ENCODE measurements around the gene PROX2. TPM values are rescaled to one million over a fixed set of nuclear protein-coding genes. Genes with fewer than 3 reads are reported as not detected.

Gene PROX2
- total RNA-seq, 2 donors from 2014 or later: not detected

- no peak for DNase-seq
- ATAC-seq: no peak
- intact Hi-C loops (cut with DNase I): no loop called here
Observed at GRCh38 chr14:74911221-74911620, 35.3 kb upstream of the PROX2 start.

GRCh38 chr14:74910556-74910955, 34.6 kb upstream of the PROX2 start:
- intact Hi-C loops (cut with DNase I): no loop called here
- no peak for DNase-seq
- ATAC-seq: no peak

- intact Hi-C loops (cut with DNase I): loop anchor here in 1 of 2 donors (5.0 kb wide), 1 partner anchor 48 kb away; no protein-coding TSS in a partner anchor
- ATAC-seq (no peak), DNase-seq (no peak)
Observed at GRCh38 chr14:74909911-74910310, 34.0 kb upstream of the PROX2 start.

DNA sequence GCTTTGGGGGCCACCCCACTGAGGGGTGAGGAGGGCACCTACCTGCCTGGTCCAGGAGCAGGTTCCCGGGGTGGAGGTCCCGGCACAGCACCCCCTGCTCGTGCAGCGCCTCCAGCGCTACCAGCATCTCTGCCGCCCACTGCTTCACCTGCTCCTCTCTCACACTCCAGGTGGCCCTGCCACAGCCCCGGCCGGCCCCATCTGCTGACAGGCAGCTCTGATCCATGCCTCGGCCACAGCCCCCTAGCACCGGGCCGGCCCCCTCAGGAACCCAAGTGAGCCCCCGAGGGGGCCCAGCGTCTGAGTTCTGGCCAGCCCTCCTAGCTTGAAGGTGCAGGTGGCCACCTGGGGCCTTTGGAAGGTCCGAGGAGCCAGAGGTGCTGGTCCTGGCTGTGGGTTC, 33.6 kb upstream of the PROX2 start:
- no peak for ATAC-seq

DNA sequence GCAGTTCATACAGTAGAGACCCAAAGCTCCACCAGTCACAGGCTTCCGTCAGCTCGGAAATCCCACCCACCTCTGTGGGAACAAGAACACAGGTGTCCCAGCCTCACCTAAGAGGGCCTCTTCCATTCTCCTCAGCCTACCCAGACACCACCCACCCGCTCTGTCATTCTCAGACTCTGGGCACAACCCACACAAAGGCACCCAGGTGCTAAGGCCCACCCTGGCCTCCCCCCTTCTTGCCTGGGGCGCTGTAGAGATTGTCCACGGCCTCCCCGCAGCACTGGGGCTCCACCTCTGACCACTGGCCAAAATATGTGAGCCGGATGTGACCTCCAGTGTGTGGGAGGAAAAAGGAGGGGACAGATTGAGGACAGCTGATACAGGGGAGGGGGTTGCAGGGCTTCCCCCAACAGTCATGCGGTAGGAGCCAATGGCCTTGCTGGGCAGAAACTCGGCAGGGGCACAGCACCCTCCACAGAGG, 33.0 kb upstream of the PROX2 start:
- intact Hi-C loops (cut with DNase I): loop anchor here in 1 of 2 donors (5.0 kb wide), 1 partner anchor 47 kb away; no protein-coding TSS in a partner anchor
- DNase-seq (no peak), ATAC-seq (no peak)

More for the DNA sequence above, 33.6 kb upstream of the PROX2 start:
- intact Hi-C loops (cut with DNase I): loop anchor here in 1 of 2 donors (5.0 kb wide), 1 partner anchor 47 kb away; no protein-coding TSS in a partner anchor
- no peak for DNase-seq

- intact Hi-C loops (cut with DNase I): loop anchor here in 1 of 2 donors (5.0 kb wide), 1 partner anchor 45 kb away; no protein-coding TSS in a partner anchor
- DNase-seq (no peak), ATAC-seq (no peak)
Observed at GRCh38 chr14:74907744-74908143, 31.8 kb upstream of the PROX2 start.

GRCh38 chr14:74906925-74907521, 31.1 kb upstream of the PROX2 start:
- intact Hi-C loops (cut with DNase I): loop anchor here in 1 of 2 donors (5.0 kb wide), 1 partner anchor 45 kb away; no protein-coding TSS in a partner anchor
- no peak for DNase-seq
- ATAC-seq: peak in 1 of 2 donors; percentile 3

GRCh38 chr14:74905595-74906142, 29.7 kb upstream of the PROX2 start:
- peak; percentile 53 to 61 for ATAC-seq
- intact Hi-C loops (cut with DNase I): loop anchor here in 1 of 2 donors (5.0 kb wide), 1 partner anchor 43 kb away; no protein-coding TSS in a partner anchor
- DNase-seq: peak; percentile 83

GRCh38 chr14:74904635-74905503, 28.9 kb upstream of the PROX2 start:
- ATAC-seq: no peak
- intact Hi-C loops (cut with DNase I): loop anchor here in 1 of 2 donors (5.0 kb wide), 1 partner anchor 43 kb away; no protein-coding TSS in a partner anchor
- DNase-seq: no peak

DNA sequence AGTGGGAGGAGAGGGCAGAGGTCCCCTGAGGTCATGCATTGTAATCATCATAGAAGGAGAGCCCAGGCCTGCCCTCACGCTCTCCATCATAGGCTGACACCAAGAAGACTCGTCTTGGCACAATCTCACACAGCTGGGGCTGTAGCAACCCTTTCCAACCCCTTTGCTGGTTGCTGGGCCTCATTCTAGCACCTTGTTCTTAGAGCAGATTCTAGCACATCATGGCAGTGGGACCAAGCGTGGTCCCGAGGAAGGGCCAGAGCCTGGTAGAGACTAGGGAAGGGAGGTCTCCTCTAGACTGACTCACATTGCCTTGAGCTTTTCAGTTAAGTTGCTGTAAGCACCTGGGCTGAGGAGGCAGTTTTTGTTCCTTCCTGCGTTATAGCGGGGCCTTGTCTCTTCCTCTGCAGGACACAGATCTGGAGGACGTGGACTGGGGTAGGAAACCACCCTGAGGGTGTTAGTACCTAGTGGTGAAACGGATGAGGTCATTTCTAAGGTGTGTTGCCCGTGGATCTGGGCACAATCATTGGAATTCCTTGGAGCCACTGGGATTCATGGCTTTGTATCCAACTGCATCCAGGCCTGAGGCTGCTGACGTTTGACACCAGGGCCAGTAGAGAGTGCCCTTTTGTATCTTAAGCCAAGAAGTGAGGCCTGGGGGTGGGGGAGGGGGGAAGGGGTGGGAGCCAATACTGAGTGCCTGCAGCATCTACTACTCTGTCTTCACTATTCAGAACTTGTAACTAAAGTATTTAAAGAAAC, 27.2 kb upstream of the PROX2 start:
- no peak for ATAC-seq
- intact Hi-C loops (cut with DNase I): no loop called here
- no peak for DNase-seq

GRCh38 chr14:74898694-74899093, 22.7 kb upstream of the PROX2 start:
- ATAC-seq: no peak
- DNase-seq: no peak
- intact Hi-C loops (cut with DNase I): no loop called here

- DNase-seq (no peak), ATAC-seq (no peak)
- intact Hi-C loops (cut with DNase I): no loop called here
Observed at GRCh38 chr14:74898083-74898482, 22.1 kb upstream of the PROX2 start.

GRCh38 chr14:74897642-74898041, 21.7 kb upstream of the PROX2 start:
- intact Hi-C loops (cut with DNase I): no loop called here
- DNase-seq: no peak
- no peak for ATAC-seq

DNA sequence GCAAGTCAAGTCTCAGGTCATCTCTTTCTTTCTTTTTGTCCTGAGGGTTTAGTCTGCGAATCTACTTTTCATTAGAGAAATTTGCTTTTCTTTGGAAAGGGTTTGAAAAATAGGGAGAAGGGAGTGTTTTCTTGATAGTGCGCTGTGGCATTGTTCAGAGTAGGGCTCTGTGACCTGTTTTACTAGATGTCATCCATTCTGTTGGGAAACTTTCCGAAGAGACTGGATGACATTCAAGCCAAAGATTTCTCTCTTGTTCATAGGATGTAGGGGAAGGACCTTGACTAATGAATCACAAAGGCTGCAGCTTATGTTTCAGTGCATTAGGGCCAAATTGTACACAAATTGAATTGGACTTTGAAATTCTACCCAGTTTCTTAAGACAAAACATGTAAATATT, 20.5 kb upstream of the PROX2 start:
- ATAC-seq: no peak
- no peak for DNase-seq
- intact Hi-C loops (cut with DNase I): no loop called here

DNA sequence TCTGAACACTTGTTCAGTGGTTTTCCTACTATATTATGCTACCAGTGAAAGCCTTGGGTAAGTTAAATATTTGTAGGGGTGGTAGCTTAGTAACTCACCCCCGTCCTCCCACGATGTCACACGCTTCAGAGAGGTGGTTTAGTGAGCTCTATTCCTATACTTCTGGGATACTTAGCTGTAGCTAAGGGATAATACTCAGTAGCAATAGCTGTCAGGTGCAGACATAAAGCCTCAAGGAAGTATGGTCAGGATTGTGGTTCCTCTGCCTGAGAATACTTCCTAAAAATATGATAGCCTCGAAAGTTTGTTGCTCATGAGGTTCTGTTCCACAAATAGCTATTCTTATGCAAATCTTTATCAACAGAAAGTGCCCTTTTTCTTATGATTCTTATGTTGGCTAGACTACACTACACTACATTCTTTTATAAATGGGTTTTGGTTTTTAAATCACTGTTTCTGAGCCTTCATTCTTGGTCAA, 17.7 kb upstream of the PROX2 start:
- DNase-seq (no peak), ATAC-seq (no peak)
- intact Hi-C loops (cut with DNase I): no loop called here

DNA sequence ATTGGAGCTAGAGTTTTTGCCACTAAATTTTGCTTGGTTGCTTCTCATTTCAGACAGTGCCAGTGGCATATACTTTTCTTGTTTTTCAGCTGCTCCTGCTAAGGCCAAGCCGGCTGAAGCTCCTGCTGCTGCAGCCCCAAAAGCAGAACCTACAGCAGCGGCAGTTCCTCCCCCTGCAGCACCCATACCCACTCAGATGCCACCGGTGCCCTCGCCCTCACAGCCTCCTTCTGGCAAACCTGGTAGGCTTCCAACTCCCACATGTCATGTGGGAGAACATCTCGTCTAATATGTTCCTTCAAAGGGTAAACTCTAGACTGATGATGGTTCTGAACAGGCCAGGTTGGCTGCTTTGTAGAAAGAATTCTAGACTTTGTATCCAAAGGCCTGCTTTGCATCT, 16.8 kb upstream of the PROX2 start:
- ATAC-seq (no peak), DNase-seq (no peak)
- intact Hi-C loops (cut with DNase I): no loop called here

GRCh38 chr14:74891870-74892269, 15.9 kb upstream of the PROX2 start:
- intact Hi-C loops (cut with DNase I): no loop called here
- DNase-seq (no peak), ATAC-seq (peak in 1 of 2 donors; percentile 47)

- no peak for ATAC-seq
- DNase-seq: no peak
- intact Hi-C loops (cut with DNase I): no loop called here
Observed at GRCh38 chr14:74890262-74890661, 14.3 kb upstream of the PROX2 start.
